GM23338 (cell line): Measurements from ENCODE around the gene WAPL. TPM values are rescaled to one million over a fixed set of nuclear protein-coding genes. Genes with fewer than 3 reads are reported as not detected.

Experiments
- ATAC-seq: fragments of 200-7000 bp; cut with Tn5 transposase; 3 replicates; pipeline ENCODE4 v1.9.1; 2020
- DNase-seq: peaks from one replicate; pipeline ENCODE4 v3.0.0-alpha.2; 2015; ENCODE audit warnings: low spot score
- H2AFZ ChIP-seq: fragments of 200-600 bp; sonication (generic); 2 replicates; pipeline ENCODE4 v1.8.0; 2016; ENCODE audit warnings: antibody characterized with exemption, mild to moderate bottlenecking, moderate library complexity
- H3F3A ChIP-seq: fragments of 200-600 bp; sonication (generic); replicated peaks from 2 replicates; pipeline ENCODE4 v1.8.0; 2017; ENCODE audit warnings: antibody characterized with exemption, mixed run types, low read depth
- H3K27ac ChIP-seq: fragments of 200-600 bp; sonication (generic); 2 replicates; pipeline ENCODE4 v1.6.1; 2016; ENCODE audit warnings: low read depth
- H3K27me3 ChIP-seq: fragments of 200-600 bp; sonication (generic); 2 replicates; pipeline ENCODE4 v1.8.0; 2016; ENCODE audit warnings: mild to moderate bottlenecking, mixed run types, moderate library complexity; ENCODE audit not compliant: insufficient read depth
- H3K36me3 ChIP-seq: fragments of 200-600 bp; sonication (generic); 2 replicates; pipeline ENCODE4 v1.8.0; 2016; ENCODE audit warnings: mild to moderate bottlenecking; ENCODE audit not compliant: insufficient read depth
- H3K4me1 ChIP-seq: fragments of 200-600 bp; sonication (generic); 2 replicates; pipeline ENCODE4 v1.8.0; 2016; ENCODE audit warnings: mild to moderate bottlenecking, moderate library complexity; ENCODE audit not compliant: insufficient read depth
- H3K4me2 ChIP-seq: fragments of 200-600 bp; sonication (generic); 2 replicates; pipeline ENCODE4 v1.7.1; 2017; ENCODE audit warnings: mixed run types
- H3K4me3 ChIP-seq: fragments of 200-600 bp; sonication (generic); 2 replicates; pipeline ENCODE4 v1.6.1; 2016; ENCODE audit warnings: mixed run types
- H3K79me2 ChIP-seq: fragments of 200-600 bp; sonication (generic); replicated peaks from 2 replicates; pipeline ENCODE4 v1.8.0; 2017; ENCODE audit warnings: mild to moderate bottlenecking; ENCODE audit not compliant: insufficient read depth
- H3K9me2 ChIP-seq: fragments of 200-600 bp; sonication (generic); 2 replicates; pipeline ENCODE4 v1.8.0; 2017; ENCODE audit not compliant: insufficient read depth
- H4K20me1 ChIP-seq: fragments of 200-600 bp; sonication (generic); replicated peaks from 2 replicates; pipeline ENCODE4 v1.8.0; 2017; ENCODE audit warnings: mild to moderate bottlenecking; ENCODE audit not compliant: insufficient read depth
- H3K27ac Mint-ChIP-seq: 2 replicates; pipeline ENCODE4 v1.8.0; 2020; ENCODE audit warnings: inconsistent platforms, mild to moderate bottlenecking, moderate library complexity, mixed read lengths
- H3K27me3 Mint-ChIP-seq: 3 replicates; pipeline ENCODE4 v1.8.0; 2022; ENCODE audit warnings: low read depth, mild to moderate bottlenecking, moderate library complexity, mixed read lengths, inconsistent platforms; ENCODE audit not compliant: insufficient read depth, poor library complexity
- H3K36me3 Mint-ChIP-seq: 3 replicates; pipeline ENCODE4 v1.8.0; 2021; ENCODE audit warnings: low read depth, mild to moderate bottlenecking, inconsistent platforms, moderate library complexity, mixed read lengths
- H3K4me1 Mint-ChIP-seq: 3 replicates; pipeline ENCODE4 v1.8.0; 2020; ENCODE audit warnings: mild to moderate bottlenecking, inconsistent platforms, mixed read lengths
- H3K4me3 Mint-ChIP-seq: 3 replicates; pipeline ENCODE4 v1.8.0; 2021; ENCODE audit warnings: moderate library complexity, mild to moderate bottlenecking, inconsistent platforms, mixed read lengths
- H3K9me3 Mint-ChIP-seq: 3 replicates; pipeline ENCODE4 v1.8.0; 2020; ENCODE audit warnings: moderate library complexity, mild to moderate bottlenecking, inconsistent platforms, mixed read lengths
- CTCF ChIP-seq, 2 experiments: fragments of 200-600 bp in 1 of 2; sonication (generic) in 1 of 2; conservative IDR thresholded peaks; 2 replicates each; pipeline versions ENCODE4 v1.5.1 to v1.6.1; 2016 to 2017; ENCODE audit warnings: antibody characterized with exemption in 2 of 2, low read depth in 2 of 2, mild to moderate bottlenecking in 2 of 2, moderate library complexity in 1 of 2
- ETS1 ChIP-seq: IDR thresholded peaks from 2 replicates; pipeline ENCODE4 v1.6.1; 2016; ENCODE audit warnings: antibody characterized with exemption
- EZH2 ChIP-seq: fragments of 200-600 bp; sonication (generic); IDR thresholded peaks from one replicate; pipeline ENCODE4 v1.8.0; 2017; ENCODE audit warnings: antibody characterized with exemption, mild to moderate bottlenecking, low read depth; ENCODE audit not compliant: unreplicated experiment
- EZH2phosphoT487 ChIP-seq: fragments of 200-600 bp; sonication (generic); IDR thresholded peaks from one replicate; pipeline ENCODE4 v1.8.1; 2018; ENCODE audit warnings: antibody characterized with exemption; ENCODE audit not compliant: unreplicated experiment
- JUNB ChIP-seq: IDR thresholded peaks from one replicate; pipeline ENCODE4 v1.6.1; 2016; ENCODE audit warnings: antibody characterized with exemption; ENCODE audit not compliant: unreplicated experiment
- POLR2AphosphoS5 ChIP-seq: IDR thresholded peaks from 2 replicates; pipeline ENCODE4 v1.6.1; 2016; ENCODE audit warnings: antibody characterized with exemption, low read depth
- REST ChIP-seq: IDR thresholded peaks from one replicate; pipeline ENCODE4 v1.6.1; 2018; ENCODE audit warnings: antibody characterized with exemption; ENCODE audit not compliant: unreplicated experiment
- STAT1 ChIP-seq: IDR thresholded peaks from one replicate; pipeline ENCODE4 v1.6.1; 2016; ENCODE audit warnings: antibody characterized with exemption; ENCODE audit not compliant: unreplicated experiment
- ZNF114 ChIP-seq: fragments of 250-450 bp; sonication (Bioruptor Pico); IDR thresholded peaks from 2 replicates; pipeline ENCODE4 v1.5.0; 2020; ENCODE audit warnings: mild to moderate bottlenecking, moderate library complexity
- ZNF331 ChIP-seq: fragments of 250-450 bp; sonication (Bioruptor Pico); IDR thresholded peaks from 2 replicates; pipeline ENCODE4 v1.5.0; 2020; ENCODE audit warnings: low read depth, mild to moderate bottlenecking, moderate library complexity
- polyA plus RNA-seq: library from polyadenylated mRNA; unstranded; fragments of >200 nt; fragmentation: Nextera tagmentation; extraction: Ambion mirVana; gene quantifications from 2 replicates; pipeline ENCODE4 v1.2.1, GENCODE V29; 2016
- total RNA-seq: library from RNA; depleted of rRNA; stranded (reverse); fragments of >200 nt; shearing (Covaris generic); gene quantifications from 2 replicates; pipeline ENCODE4 v1.2.3, GENCODE V29; 2014

Gene WAPL
- total and polyA plus RNA-seq, 2 experiments from 2014 or later: 25.2 to 60.8 TPM

GRCh38 chr10:86397120-86397519 is 124.5 kb downstream of the WAPL start:
- Histone ChIP-seq H3K36me3 (no peaks in the 10 kb centered on the region), H2AFZ (no peak overlapping the region), H3K4me3 (no peak overlapping the region), H3K27ac (no peak overlapping the region), H3F3A (peaks cover 6% of the 10 kb centered on the region; the same call in 1 of the 2 replicates), H3K79me2 (no peaks in the 10 kb centered on the region), H3K4me1 (peaks cover 8% of the 10 kb centered on the region), H3K9me2 (no peaks in the 10 kb centered on the region), H3K4me2 (no peak overlapping the region), H3K27me3 (peaks cover 35% of the 10 kb centered on the region), H4K20me1 (no peaks in the 10 kb centered on the region)
- no peak for DNase-seq
- no peak for ATAC-seq
- TF ChIP-seq ZNF114 (CRISPR knock-in tag): no peak
- Mint-ChIP-seq H3K4me3 (no peak overlapping the region), H3K27me3 (peaks cover 24% of the 10 kb centered on the region), H3K27ac (no peak overlapping the region), H3K9me3 (no peaks in the 10 kb centered on the region), H3K36me3 (no peaks in the 10 kb centered on the region; the same call in 2 of the 3 replicates), H3K4me1 (peaks cover 12% of the 10 kb centered on the region)

- Histone ChIP-seq H2AFZ (no peak overlapping the region), H3K27ac (no peak overlapping the region), H3K4me2 (no peak overlapping the region), H3K79me2 (no peaks in the 10 kb centered on the region), H3K36me3 (no peaks in the 10 kb centered on the region), H3K4me3 (no peak overlapping the region), H3K9me2 (no peaks in the 10 kb centered on the region), H4K20me1 (no peaks in the 10 kb centered on the region), H3K4me1 (peaks cover 6% of the 10 kb centered on the region; the same call in 1 of the 2 replicates), H3K27me3 (peaks cover 35% of the 10 kb centered on the region), H3F3A (no peaks in the 10 kb centered on the region)
- ATAC-seq (no peak), DNase-seq (no peak)
- no peaks in the 10 kb centered on the region for H3K36me3 Mint-ChIP-seq
- H3K9me3 Mint-ChIP-seq: peaks cover 3% of the 10 kb centered on the region; the same call in 1 of the 3 replicates
- H3K4me3 Mint-ChIP-seq: no peak overlapping the region
- no peak overlapping the region for H3K27ac Mint-ChIP-seq
- peaks cover 7% of the 10 kb centered on the region for H3K4me1 Mint-ChIP-seq
- peaks cover 17% of the 10 kb centered on the region for H3K27me3 Mint-ChIP-seq
- TF ChIP-seq EZH2phosphoT487: no peak
- TF ChIP-seq REST: no peak
- no peak for TF ChIP-seq ZNF114 (CRISPR knock-in tag)
- TF ChIP-seq POLR2AphosphoS5: no peak
- no peak for TF ChIP-seq EZH2
- TF ChIP-seq STAT1: no peak
- no peak for TF ChIP-seq ZNF331 (CRISPR knock-in tag)
- TF ChIP-seq ETS1: no peak
- TF ChIP-seq JUNB: no peak
- TF ChIP-seq CTCF (conservative IDR thresholded peaks at IDR 0.05; ENCODE audit: low read depth in 2 of 2): no peak
Measured at GRCh38 chr10:86393862-86394455, 127.6 kb downstream of the WAPL start.
